ENCODE data around the gene PLCL1.
A peak's percentile ranks its signal among the peaks of the same experiment; 100 is the strongest.

The PLCL1 gene

DNA sequence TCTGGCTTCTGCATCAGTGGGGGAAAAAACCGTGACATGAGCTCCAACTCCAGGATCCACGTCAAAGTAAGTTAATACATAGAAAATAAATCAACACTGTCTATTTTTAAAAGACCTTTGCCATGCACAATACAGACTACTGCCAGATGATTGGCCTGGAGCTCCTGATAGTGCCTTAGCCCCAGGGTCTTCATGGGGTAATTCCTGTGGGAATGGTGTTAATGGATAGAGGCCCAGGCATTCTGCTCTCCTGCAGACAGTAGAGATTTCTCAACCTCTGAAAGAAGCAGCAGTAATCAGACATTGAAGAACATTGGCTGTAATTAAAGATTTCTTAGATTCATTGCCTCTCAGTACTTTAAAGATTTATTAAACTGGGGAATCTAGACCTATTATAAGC lies 4.3 kb upstream of the PLCL1 start:
- no peak for TF ChIP-seq ZNF274 (IDR thresholded peaks at IDR 0.05; ENCODE audit: low read depth, low read length)

DNA sequence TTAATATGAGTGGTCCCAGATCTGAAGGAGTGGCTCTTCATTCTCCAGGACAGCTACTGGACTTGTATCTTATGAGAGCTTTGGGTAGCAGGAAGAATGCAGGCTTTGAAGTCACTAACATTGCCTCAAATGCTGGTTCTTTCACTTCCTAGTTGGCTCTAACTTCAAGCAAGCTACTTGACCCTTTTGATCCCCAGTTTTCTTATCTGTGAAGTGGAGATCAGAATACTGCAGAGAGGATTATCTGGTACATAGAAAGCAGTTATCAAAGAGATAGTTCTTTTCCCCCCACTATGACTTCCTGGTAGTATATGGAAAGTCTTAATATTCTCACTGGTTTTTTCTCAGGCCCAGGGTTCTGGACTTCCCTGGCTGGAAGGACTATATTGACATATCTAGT lies 3.4 kb upstream of the PLCL1 start:
- TF ChIP-seq ZNF274 (IDR thresholded peaks at IDR 0.05; ENCODE audit: low read depth, low read length): no peak
- no peak overlapping the region for H3K4me3 ChIP-seq (ENCODE audit: low read length)

More for the DNA sequence above, 4.3 kb upstream of the PLCL1 start:
- H3K4me3 ChIP-seq (ENCODE audit: low read length): no peak overlapping the region

DNA sequence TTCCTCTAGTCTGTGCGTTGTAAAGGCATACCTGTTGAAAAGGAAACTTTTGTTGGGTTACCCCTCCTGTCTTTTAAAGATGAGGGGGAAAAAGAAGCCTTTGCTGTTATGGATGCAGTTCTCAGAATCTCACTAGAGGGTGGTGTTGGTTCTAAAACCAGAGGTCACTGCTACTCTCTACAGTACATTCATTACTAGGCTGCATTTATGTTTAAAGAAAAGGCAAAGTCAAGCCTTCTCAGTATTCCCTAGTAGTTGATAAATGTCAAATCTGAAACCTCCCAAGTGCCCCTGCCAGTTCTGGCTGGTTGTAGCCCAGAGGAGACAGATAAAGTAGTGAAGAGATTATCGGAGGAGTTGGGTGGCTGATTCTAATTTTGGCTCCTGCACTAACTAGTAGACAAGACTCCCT lies 1.4 kb upstream of the PLCL1 start:
- H3K4me3 ChIP-seq (ENCODE audit: low read length): no peak overlapping the region
- no peak for TF ChIP-seq ZNF274 (IDR thresholded peaks at IDR 0.05; ENCODE audit: low read depth, low read length)

DNA sequence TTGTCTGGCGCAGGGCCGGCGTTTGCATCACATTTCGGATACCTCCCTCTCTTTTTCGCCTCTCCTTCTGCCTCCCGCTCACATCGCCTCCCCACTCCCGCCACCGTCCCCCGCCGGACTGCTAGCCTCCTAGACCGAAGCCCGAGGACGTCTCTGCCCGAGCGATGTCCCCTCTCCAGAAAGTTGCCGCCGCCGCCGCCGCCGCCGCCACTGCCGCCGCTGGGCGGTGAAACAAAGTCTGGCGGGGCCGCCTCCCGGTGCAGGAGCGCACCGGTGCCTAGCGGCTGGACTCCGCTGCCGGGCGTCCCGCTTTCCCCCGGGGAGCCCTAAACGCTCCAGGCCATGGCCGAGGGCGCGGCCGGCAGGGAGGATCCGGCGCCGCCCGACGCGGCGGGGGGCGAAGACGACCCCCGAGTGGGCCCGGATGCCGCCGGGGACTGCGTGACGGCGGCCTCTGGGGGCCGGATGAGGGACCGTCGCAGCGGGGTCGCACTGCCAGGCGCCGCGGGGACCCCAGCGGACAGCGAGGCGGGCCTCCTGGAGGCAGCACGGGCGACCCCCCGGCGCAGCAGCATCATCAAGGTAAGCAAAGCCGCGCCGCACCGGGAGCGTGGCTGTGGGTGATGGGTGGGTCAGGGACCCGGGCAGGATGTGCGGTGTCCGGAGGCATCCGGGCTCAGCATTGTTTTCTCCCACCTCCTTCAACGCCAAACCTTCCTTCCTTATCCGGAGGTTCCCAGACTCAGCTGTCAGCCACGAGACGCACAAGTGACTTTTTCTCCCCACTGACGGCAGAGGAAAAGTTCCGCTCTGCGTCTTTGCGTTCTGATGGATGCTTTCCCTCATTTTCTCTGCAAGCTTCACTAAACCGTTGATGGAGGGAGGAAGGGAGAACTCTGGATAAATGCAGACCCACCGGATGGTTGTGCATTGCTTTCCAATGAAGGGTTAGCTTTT lies 643 bp downstream of the PLCL1 start:
- no peak for TF ChIP-seq ZNF274 (IDR thresholded peaks at IDR 0.05; ENCODE audit: low read depth, low read length)

DNA sequence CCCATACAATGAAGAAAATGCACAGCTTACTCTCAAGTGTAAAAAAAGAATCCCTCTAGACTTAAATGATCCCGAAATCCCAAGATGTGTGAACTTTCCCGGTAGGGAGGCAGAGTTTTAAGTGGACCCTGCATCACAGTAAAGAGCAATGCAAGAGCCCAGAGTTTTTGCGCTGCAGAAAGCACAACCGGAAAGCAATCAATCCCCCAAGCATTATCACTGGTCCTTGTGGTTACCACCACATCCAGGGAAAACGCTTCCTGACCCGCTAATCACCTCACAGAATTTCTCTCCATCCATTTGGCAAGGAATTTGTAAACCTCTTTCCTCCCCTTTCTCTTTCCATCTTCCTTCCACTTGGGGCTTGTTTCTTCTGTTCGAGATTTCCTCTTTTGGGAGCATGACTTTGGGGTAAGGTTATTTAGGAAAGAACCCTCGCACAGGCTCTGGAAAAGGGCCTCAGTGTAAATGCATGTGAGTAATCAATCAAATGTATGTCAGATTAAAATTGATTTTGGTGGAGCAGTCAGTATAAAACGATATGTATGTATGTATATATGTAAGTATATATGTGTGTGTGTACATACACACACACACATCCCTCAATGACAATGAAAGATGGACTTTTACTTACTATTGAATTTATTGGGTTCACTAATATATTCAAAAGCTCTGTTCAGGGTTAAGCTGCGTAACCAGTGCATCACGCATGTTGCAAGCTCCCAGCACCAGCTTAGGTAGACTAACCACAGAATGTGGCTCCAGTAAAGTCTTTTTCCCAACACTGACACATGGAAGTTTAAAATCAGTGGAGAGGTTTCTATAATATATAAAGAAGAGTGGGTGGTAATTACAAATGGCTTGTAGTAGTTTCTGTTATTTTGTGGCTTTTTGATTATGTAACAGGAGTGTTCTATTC lies 1.6 kb downstream of the PLCL1 start:
- H3K4me3 ChIP-seq (ENCODE audit: low read length): no peak overlapping the region
- TF ChIP-seq ZNF274 (IDR thresholded peaks at IDR 0.05; ENCODE audit: low read depth, low read length): no peak

More for the DNA sequence above, 643 bp downstream of the PLCL1 start:
- peak overlapping the region; percentile 67 for H3K4me3 ChIP-seq (ENCODE audit: low read length)

DNA sequence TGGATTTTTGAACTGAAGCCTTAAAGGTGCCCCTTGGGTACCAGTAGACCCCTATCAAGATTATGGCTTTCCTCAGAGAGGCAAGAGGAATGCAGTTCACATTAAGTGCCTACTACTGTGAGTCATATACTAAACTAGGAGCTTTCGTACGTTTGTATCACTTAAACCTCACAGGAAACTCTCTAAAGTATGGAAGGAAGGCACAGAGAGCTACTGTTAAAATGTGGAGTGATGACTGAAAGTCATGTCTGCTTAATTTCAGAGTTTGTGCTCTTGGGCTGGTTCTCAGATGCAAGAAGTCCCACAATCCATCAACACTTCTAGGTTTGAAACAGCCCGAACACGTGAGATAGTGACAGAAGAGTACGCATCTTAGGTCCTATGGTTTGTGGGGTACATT lies 4.7 kb downstream of the PLCL1 start:
- no peak overlapping the region for H3K4me3 ChIP-seq (ENCODE audit: low read length)
- TF ChIP-seq ZNF274 (IDR thresholded peaks at IDR 0.05; ENCODE audit: low read depth, low read length): no peak

DNA sequence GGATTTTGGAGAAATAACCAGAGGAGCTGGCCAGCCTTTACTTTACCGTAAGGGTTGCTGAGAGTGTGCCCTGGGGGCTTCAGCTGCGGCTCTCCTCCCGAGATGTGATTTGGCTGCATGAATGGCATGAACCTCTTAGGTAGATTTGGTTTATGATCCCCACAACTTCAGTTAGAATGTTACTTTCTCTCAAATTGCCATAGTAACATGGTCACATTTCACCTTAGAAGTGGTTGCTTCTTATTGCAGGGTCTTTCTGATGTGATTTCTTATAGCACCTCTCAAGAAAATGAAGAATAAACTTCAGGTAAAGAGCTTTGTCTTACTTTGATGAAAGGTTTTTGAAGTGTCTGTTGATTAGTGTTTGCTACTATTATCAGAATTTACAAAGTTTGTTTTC lies 5.6 kb downstream of the PLCL1 start:
- no peak for TF ChIP-seq ZNF274 (IDR thresholded peaks at IDR 0.05; ENCODE audit: low read depth, low read length)

DNA sequence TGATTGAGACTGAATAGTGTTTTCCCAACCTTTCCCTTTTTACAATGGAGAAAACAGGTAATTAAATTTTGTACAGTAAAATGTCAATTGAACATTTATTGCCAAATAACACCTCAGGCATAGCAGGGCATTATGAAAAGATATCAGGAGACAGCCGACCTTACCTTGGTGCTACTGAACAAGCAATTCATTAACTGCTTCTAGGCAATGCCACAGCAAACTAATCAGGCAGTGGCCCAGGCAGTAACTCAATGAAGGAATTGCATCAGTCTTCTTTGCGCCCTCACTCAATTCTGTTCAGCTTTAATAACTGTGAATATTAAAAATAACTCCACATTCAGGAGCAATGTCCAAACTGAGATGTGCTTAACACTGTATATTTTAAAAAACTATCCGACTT lies 6.1 kb downstream of the PLCL1 start:
- no peak for TF ChIP-seq ZNF274 (IDR thresholded peaks at IDR 0.05; ENCODE audit: low read depth, low read length)
- no peak overlapping the region for H3K4me3 ChIP-seq (ENCODE audit: low read length)

More for the DNA sequence above, 5.6 kb downstream of the PLCL1 start:
- H3K4me3 ChIP-seq (ENCODE audit: low read length): no peak overlapping the region

DNA sequence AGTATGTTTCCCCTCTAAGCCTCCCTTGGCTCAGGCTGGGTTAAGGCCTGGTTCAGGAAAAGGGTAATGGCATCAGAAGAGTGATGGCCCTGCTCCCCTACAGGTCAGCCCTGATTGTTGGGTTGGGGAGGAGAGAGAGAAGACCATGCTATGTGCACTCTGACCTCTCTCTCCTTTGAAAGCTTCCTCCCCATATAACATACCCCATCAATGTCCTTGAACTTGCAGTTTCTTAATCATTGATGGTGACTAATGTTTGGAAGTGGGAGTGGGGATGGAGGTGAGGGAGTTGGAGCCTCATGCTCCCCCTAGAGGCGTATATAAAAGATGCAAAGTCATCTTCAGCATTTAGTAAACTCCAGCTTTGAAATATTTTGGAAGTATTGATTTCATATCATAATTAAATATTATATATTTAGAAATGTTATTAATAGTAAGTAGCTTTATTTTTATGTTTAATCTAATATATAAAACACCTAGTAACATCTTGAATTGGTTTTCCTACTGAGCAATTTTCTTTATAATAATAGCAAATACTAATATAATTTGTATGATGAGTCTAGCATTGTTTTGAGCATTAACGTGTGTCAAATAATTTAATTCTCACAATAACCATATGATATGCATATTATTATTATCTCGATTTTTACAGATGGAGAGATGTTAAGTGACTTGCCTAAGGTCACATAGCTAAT lies 8.8 kb downstream of the PLCL1 start:
- no peak overlapping the region for H3K4me3 ChIP-seq (ENCODE audit: low read length)
- TF ChIP-seq ZNF274 (IDR thresholded peaks at IDR 0.05; ENCODE audit: low read depth, low read length): no peak

DNA sequence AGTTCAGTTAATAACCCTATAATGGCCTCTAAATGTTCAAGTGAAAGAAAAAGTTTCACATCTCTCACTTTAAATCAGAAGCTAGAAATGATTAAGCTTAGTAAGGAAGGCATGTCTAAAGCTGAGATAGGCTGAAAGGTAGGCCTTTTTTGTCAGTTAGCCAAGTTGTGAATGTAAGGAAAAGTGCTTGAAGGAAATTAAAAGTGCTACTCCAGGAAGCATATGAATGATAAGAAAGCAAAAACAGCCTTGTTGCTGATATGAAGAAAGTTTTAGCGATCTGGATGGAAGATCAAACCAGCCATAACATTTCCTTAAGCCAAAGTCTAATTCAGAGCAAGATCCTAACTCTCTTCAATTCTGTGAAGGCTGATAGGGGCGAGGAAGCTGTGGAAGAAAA lies 10.1 kb downstream of the PLCL1 start:
- H3K4me3 ChIP-seq (ENCODE audit: low read length): no peak overlapping the region
- no peak for TF ChIP-seq ZNF274 (IDR thresholded peaks at IDR 0.05; ENCODE audit: low read depth, low read length)

DNA sequence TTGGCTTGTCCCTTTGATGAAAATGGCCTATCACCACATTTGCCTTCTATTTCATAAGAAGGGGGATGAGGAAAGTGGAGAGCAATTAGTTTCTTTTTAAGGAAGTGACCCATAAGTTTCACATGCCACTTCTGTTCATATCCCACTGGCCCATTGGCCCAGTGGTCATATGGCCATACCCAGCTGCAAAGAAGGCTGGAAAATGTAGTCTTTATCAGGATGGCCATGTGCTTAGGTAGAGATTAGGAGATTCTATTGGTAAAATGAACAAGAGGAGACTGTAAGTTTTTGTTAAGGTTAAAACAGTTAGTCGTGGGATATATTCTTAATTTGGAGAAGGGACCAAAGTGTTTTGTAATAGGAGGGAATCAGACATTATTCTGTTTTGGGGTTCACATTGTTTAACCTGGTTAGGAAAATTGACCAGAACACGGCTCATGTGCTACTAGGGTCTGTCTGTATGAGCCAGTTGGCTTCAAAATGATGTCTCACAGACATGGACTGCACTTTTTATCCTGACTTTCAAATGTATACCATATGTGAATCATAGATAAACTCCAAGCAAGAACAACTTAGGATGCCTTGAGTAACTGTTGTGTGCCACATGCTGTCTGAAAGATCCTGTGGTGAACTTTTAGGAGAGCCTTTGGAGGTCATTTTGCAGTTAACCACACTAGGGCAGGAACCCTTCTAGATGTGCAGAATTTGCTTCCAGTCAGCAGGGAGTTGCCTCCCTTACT lies 17.3 kb downstream of the PLCL1 start:
- no peak for TF ChIP-seq ZNF274 (IDR thresholded peaks at IDR 0.05; ENCODE audit: low read depth, low read length)
- no peak overlapping the region for H3K4me3 ChIP-seq (ENCODE audit: low read length)

DNA sequence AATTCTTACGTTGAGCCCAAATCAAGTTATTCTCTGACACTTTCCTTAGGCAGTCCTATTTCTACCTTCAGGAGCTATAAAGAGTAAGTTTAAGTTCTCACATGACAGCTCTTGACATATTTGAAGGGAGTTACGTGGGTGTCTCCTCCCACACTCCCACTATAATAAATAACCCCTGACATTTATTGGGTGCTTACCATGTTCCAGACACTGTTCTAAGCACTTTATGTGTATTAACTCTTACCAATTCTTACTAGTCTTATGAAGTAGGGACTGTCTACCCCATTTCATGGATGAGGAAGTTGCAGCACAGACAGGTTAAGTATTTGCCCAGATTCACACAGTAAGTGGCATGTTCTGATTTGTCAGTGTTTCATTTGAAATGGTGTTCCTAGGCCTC lies 17.9 kb downstream of the PLCL1 start:
- no peak overlapping the region for H3K4me3 ChIP-seq (ENCODE audit: low read length)
- no peak for TF ChIP-seq ZNF274 (IDR thresholded peaks at IDR 0.05; ENCODE audit: low read depth, low read length)

DNA sequence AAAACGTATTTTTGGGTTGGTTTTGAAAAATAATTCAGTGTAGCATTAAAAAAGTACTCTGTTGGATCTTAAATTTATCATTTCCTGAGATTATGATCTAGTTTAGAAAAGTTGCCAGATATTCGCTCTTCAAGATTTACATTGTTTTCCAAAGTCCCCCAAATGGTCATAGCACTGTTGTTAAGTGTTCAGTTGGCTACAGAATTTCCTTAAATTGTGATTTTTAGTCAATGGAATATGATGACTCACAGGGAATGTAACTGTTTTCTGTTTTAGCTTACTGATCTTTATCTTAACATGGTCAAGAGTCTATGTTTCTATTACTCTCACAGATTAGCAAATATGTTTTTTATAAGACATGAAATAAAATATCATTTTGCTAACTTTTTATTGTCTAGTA lies 23.2 kb downstream of the PLCL1 start:
- no peak for TF ChIP-seq ZNF274 (IDR thresholded peaks at IDR 0.05; ENCODE audit: low read depth, low read length)
- H3K4me3 ChIP-seq (ENCODE audit: low read length): no peak overlapping the region

Data from GM08714 (cell line).